Parathyroid adenoma (tissue), 2 donors: ENCODE results near the gene MAP3K1.

Source experiments
- H2AFZ ChIP-seq: fragments of 300-600 bp; sonication (generic); one replicate; pipeline ENCODE4 v1.7.0; 2017; ENCODE audit warnings: antibody characterized with exemption, mild to moderate bottlenecking
- H3K27ac ChIP-seq: fragments of 300-600 bp; sonication (generic); one replicate; pipeline ENCODE4 v1.7.0; 2017
- H3K27me3 ChIP-seq: fragments of 300-600 bp; sonication (generic); one replicate; pipeline ENCODE4 v1.7.0; 2017; ENCODE audit warnings: low read length; ENCODE audit not compliant: control insufficient read depth, insufficient read depth
- H3K36me3 ChIP-seq: fragments of 300-600 bp; sonication (generic); one replicate; pipeline ENCODE4 v1.7.0; 2017; ENCODE audit warnings: low read length; ENCODE audit not compliant: control insufficient read depth, insufficient read depth
- H3K4me1 ChIP-seq: fragments of 300-600 bp; sonication (generic); one replicate; pipeline ENCODE4 v1.7.0; 2017; ENCODE audit warnings: control low read depth
- H3K4me2 ChIP-seq: fragments of 300-600 bp; sonication (generic); one replicate; pipeline ENCODE4 v1.7.0; 2017; ENCODE audit warnings: low read length
- H3K4me3 ChIP-seq: fragments of 300-600 bp; sonication (generic); one replicate; pipeline ENCODE4 v1.7.0; 2017; ENCODE audit warnings: low read depth, low read length
- H3K79me2 ChIP-seq: fragments of 300-600 bp; sonication (generic); one replicate; pipeline ENCODE4 v1.7.0; 2017; ENCODE audit warnings: control low read depth
- H3K9ac ChIP-seq: fragments of 300-600 bp; sonication (generic); one replicate; pipeline ENCODE4 v1.7.0; 2017; ENCODE audit warnings: mild to moderate bottlenecking
- H3K9me3 ChIP-seq: fragments of 300-600 bp; sonication (generic); one replicate; pipeline ENCODE4 v1.7.0; 2017; ENCODE audit warnings: low read length; ENCODE audit not compliant: control insufficient read depth
- CTCF ChIP-seq: fragments of 300-600 bp; sonication (generic); IDR thresholded peaks from one replicate; pipeline ENCODE4 v1.7.0; 2017; ENCODE audit warnings: antibody characterized with exemption, mild to moderate bottlenecking
- donor health status: primary hyperparathyroidism.

Gene MAP3K1

DNA sequence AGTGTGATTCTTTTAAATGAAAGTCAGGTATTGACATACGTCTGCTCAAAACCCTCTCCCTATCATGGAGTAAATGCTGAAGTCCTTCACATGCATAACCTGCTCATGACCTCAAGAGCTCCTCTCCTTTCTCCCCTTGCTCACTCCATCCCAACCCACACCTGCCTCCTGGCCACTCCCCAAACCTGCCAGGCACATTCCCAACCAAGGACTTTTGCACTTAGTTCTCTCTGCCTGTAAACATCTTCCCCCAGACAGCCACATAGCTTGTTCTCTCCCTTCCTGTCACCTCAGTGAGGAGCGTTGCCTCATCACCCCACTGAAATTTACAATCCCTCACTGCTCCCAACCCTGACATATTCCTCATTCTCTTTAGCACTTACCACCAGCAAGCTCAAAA, 102.7 kb downstream of the MAP3K1 start:
- H3K79me2 ChIP-seq: no peaks in the 10 kb centered on the region
- H3K9me3 ChIP-seq: no peaks in the 10 kb centered on the region
- H3K9ac ChIP-seq: no peak overlapping the region
- no peak overlapping the region for H3K4me2 ChIP-seq
- no peak overlapping the region for H2AFZ ChIP-seq
- no peaks in the 10 kb centered on the region for H3K36me3 ChIP-seq
- H3K4me3 ChIP-seq: no peak overlapping the region
- no peak for TF ChIP-seq CTCF
- no peaks in the 10 kb centered on the region for H3K4me1 ChIP-seq
- no peak overlapping the region for H3K27ac ChIP-seq
- H3K27me3 ChIP-seq: no peaks in the 10 kb centered on the region

DNA sequence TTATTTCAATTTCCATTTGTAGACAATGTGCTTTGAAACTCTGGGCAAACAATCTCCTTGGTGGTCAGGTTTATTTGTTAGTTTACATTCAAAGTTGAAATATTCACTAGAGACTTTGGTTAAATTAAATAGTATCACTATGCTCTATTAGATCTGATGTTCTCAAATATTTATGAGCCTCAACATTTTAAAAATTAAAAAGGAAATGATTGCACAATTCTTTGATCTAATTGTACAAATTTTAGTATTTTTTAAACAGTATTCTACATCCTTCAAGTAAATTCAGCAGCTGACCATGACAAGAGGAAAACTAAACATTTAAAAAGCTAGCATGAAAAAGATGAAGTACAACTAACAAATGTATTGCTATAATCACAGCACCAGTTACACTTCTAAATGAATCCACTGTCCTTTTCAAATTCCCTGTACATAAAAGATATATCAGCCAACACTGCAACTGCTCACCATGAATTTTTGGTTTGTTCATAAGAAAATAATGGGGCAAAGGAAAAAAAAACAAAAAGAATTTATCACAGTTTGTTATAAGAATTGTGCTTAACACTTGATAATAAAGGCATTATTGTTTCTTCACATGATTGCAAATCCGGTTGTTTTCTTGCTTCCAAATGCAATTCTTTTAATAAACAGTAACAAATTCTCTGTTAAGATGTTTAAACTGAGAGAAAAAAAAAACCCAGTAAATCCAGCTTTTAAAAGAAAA, 104.8 kb downstream of the MAP3K1 start:
- Histone ChIP-seq H3K9ac (no peak overlapping the region), H3K9me3 (no peaks in the 10 kb centered on the region), H3K27me3 (no peaks in the 10 kb centered on the region), H3K4me2 (no peak overlapping the region), H3K79me2 (no peaks in the 10 kb centered on the region), H3K4me1 (no peaks in the 10 kb centered on the region), H3K4me3 (no peak overlapping the region), H3K27ac (no peak overlapping the region), H3K36me3 (no peaks in the 10 kb centered on the region), H2AFZ (no peak overlapping the region)
- TF ChIP-seq CTCF: no peak

GRCh38 chr5:56922922-56923321, 107.6 kb downstream of the MAP3K1 start:
- Histone ChIP-seq H3K27me3 (no peaks in the 10 kb centered on the region), H2AFZ (no peak overlapping the region), H3K4me2 (no peak overlapping the region), H3K9me3 (no peaks in the 10 kb centered on the region), H3K4me1 (no peaks in the 10 kb centered on the region), H3K79me2 (no peaks in the 10 kb centered on the region), H3K27ac (no peak overlapping the region), H3K36me3 (no peaks in the 10 kb centered on the region), H3K4me3 (no peak overlapping the region), H3K9ac (no peak overlapping the region)
- TF ChIP-seq CTCF: no peak

DNA sequence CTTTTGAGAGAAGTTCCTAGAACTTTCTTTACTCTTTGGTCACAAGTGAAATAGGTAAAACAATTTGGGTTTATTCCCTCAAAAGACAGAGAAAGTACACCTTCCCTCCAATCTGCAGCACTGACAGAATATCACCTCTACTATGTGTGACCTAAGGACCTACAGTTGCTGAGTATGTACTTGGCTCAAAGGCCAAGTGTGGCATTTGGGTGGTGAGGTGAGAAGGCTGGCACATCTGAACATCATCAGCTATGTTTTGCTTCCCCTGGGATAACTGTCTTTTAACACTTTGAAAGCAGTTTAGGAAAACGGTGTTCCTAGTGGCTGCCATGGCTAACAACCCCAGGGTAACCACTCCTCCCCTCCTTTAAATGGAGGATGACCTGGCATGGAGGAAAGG, 119.0 kb downstream of the MAP3K1 start:
- H3K36me3 ChIP-seq: no peaks in the 10 kb centered on the region

More for the DNA sequence above, 119.0 kb downstream of the MAP3K1 start:
- no peaks in the 10 kb centered on the region for H3K9me3 ChIP-seq
- no peak overlapping the region for H3K4me3 ChIP-seq
- H3K4me1 ChIP-seq: no peaks in the 10 kb centered on the region
- TF ChIP-seq CTCF: no peak
- H3K9ac ChIP-seq: no peak overlapping the region
- H3K79me2 ChIP-seq: no peaks in the 10 kb centered on the region
- H2AFZ ChIP-seq: no peak overlapping the region
- H3K27me3 ChIP-seq: no peaks in the 10 kb centered on the region
- no peak overlapping the region for H3K27ac ChIP-seq
- no peak overlapping the region for H3K4me2 ChIP-seq
